Common myeloid progenitor, CD34-positive (primary cell): ENCODE results near the gene FTCD.

Source experiments
- CTCF ChIA-PET: fragments of 350-600 bp; sonication (Branson Sonifier 250); formaldehyde crosslinking; loops from one replicate; lab custom pipeline; 2021; ENCODE audit warnings: antibody characterized with exemption; lab: Charles Lee
- POLR2A ChIA-PET: fragments of 350-600 bp; sonication (Branson Sonifier 250); formaldehyde crosslinking; loops from one replicate; lab custom pipeline; 2021; ENCODE audit warnings: antibody characterized with exemption; lab: Charles Lee
- DNase-seq, 3 donors: peaks; one replicate each; pipeline versions ENCODE4 v3.0.0 to v3.0.0-alpha.2; 2013
- H3K27ac ChIP-seq, 2 experiments: 1 replicate in 1 of 2; 2 replicates in 1 of 2; pipeline ENCODE4 v1.7.0; 2013; ENCODE audit warnings: inconsistent platforms in 2 of 2, low read length in 2 of 2, mild to moderate bottlenecking in 2 of 2, low read depth in 1 of 2, moderate library complexity in 1 of 2; ENCODE audit not compliant: severe bottlenecking in 2 of 2, insufficient read depth in 1 of 2, poor library complexity in 1 of 2
- H3K27me3 ChIP-seq, 5 experiments: replicated peaks in 2 of 5; 1 replicate in 3 of 5; 2 replicates in 2 of 5; pipeline versions ENCODE4 v1.6.1 to v1.7.0; 2013; ENCODE audit warnings: low read length in 4 of 5, mild to moderate bottlenecking in 2 of 5, moderate library complexity in 2 of 5, inconsistent platforms in 1 of 5; ENCODE audit not compliant: insufficient read depth in 5 of 5, control insufficient read depth in 4 of 5
- H3K36me3 ChIP-seq, 4 experiments: 1 replicate in 2 of 4; 2 replicates in 2 of 4; pipeline versions ENCODE4 v1.6.1 to v1.7.0; 2013; ENCODE audit warnings: low read length in 3 of 4, control low read depth in 1 of 4, mild to moderate bottlenecking in 1 of 4; ENCODE audit not compliant: control insufficient read depth in 4 of 4, insufficient read depth in 4 of 4
- H3K4me1 ChIP-seq, 4 experiments: 1 replicate in 3 of 4; 2 replicates in 1 of 4; pipeline versions ENCODE4 v1.6.1 to v1.7.1; 2013; ENCODE audit warnings: low read length in 3 of 4, mild to moderate bottlenecking in 3 of 4, control low read depth in 1 of 4, inconsistent platforms in 1 of 4, moderate library complexity in 1 of 4; ENCODE audit not compliant: control insufficient read depth in 4 of 4, insufficient read depth in 4 of 4; ENCODE audit errors: control extremely low read depth in 1 of 4
- H3K4me3 ChIP-seq, 7 experiments: 1 replicate in 4 of 7; 2 replicates in 3 of 7; pipeline versions ENCODE4 v1.5.1 to v1.7.0; 2013; ENCODE audit warnings: mild to moderate bottlenecking in 7 of 7, low read length in 6 of 7, moderate library complexity in 6 of 7, inconsistent platforms in 2 of 7, low read depth in 2 of 7, control low read depth in 1 of 7; ENCODE audit not compliant: insufficient read depth in 4 of 7, control insufficient read depth in 1 of 7; ENCODE audit errors: extremely low read depth in 1 of 7
- H3K9me3 ChIP-seq, 5 experiments: 1 replicate in 4 of 5; 2 replicates in 1 of 5; pipeline versions ENCODE4 v1.6.1 to v1.7.1; 2013; ENCODE audit warnings: low read length in 4 of 5, mild to moderate bottlenecking in 2 of 5, inconsistent platforms in 1 of 5, low read depth in 1 of 5, moderate library complexity in 1 of 5; ENCODE audit not compliant: control insufficient read depth in 4 of 5, insufficient read depth in 2 of 5; ENCODE audit errors: control extremely low read depth in 1 of 5
- WGBS: methylation state at CpG from one replicate; pipeline ENCODE4 v1.1.5; 2013; ENCODE audit not compliant: insufficient coverage; 5-methylcytosine and 5-hydroxymethylcytosine counted together

The FTCD gene

GRCh38 chr21:46124083-46124925 is 31.1 kb downstream of the FTCD start:
- no peak overlapping the region for H3K4me3 ChIP-seq
- ChIA-PET CTCF (no interaction called here), POLR2A (no interaction called here)
- no peaks in the 10 kb centered on the region for H3K4me1 ChIP-seq
- H3K9me3 ChIP-seq: no peaks in the 10 kb centered on the region
- no peak overlapping the region for H3K27ac ChIP-seq
- DNase-seq: no peak
- no peaks in the 10 kb centered on the region for H3K36me3 ChIP-seq
- WGBS: 98% methylated on average over 13 of the region's 16 CpGs
- no peaks in the 10 kb centered on the region for H3K27me3 ChIP-seq

GRCh38 chr21:46122758-46123683 is 32.4 kb downstream of the FTCD start:
- DNase-seq: no peak
- no peaks in the 10 kb centered on the region for H3K36me3 ChIP-seq
- POLR2A ChIA-PET: no interaction called here
- CTCF ChIA-PET: no interaction called here
- no peaks in the 10 kb centered on the region for H3K4me1 ChIP-seq
- no peaks in the 10 kb centered on the region for H3K9me3 ChIP-seq
- H3K27ac ChIP-seq: no peak overlapping the region
- no peak overlapping the region for H3K4me3 ChIP-seq
- 97% methylated on average over 7 of the region's 12 CpGs for WGBS
- no peaks in the 10 kb centered on the region for H3K27me3 ChIP-seq

GRCh38 chr21:46122237-46122671 is 33.1 kb downstream of the FTCD start:
- no peaks in the 10 kb centered on the region for H3K4me1 ChIP-seq
- 94% methylated on average over 12 of the region's 12 CpGs for WGBS
- H3K27ac ChIP-seq: no peak overlapping the region
- ChIA-PET POLR2A (no interaction called here), CTCF (no interaction called here)
- no peak for DNase-seq
- H3K4me3 ChIP-seq: no peak overlapping the region
- no peaks in the 10 kb centered on the region for H3K27me3 ChIP-seq
- no peaks in the 10 kb centered on the region for H3K36me3 ChIP-seq
- no peaks in the 10 kb centered on the region for H3K9me3 ChIP-seq

- no peaks in the 10 kb centered on the region for H3K9me3 ChIP-seq
- no peaks in the 10 kb centered on the region for H3K27me3 ChIP-seq
- POLR2A ChIA-PET: no interaction called here
- H3K36me3 ChIP-seq: no peaks in the 10 kb centered on the region
- CTCF ChIA-PET: interaction anchor here (0.9 kb wide), 2 partner anchors 13 to 603 kb away, joined by 3 read pairs; no protein-coding TSS in a partner anchor
- H3K27ac ChIP-seq: no peak overlapping the region
- H3K4me1 ChIP-seq: no peaks in the 10 kb centered on the region
- DNase-seq: no peak
- no peak overlapping the region for H3K4me3 ChIP-seq
- WGBS: 94% methylated on average over 27 of the region's 29 CpGs
These were observed 33.8 kb downstream of the FTCD start for GRCh38 chr21:46121286-46122221.

- ChIA-PET POLR2A (no interaction called here), CTCF (interaction anchor here (0.9 kb wide), 2 partner anchors 12 to 602 kb away, joined by 3 read pairs; no protein-coding TSS in a partner anchor)
- WGBS: 92% methylated on average over 17 of the region's 26 CpGs
- Histone ChIP-seq H3K4me1 (no peaks in the 10 kb centered on the region), H3K27ac (no peak overlapping the region), H3K36me3 (no peaks in the 10 kb centered on the region), H3K9me3 (peaks cover 0 to under 1% (median 0%) of the 10 kb centered on the region in 5 experiments), H3K4me3 (no peak overlapping the region), H3K27me3 (no peaks in the 10 kb centered on the region)
- no peak for DNase-seq
These were observed 34.8 kb downstream of the FTCD start for GRCh38 chr21:46120301-46121285.
